Activated CD4-positive, alpha-beta T cell treated with anti-CD3 and anti-CD28 coated beads for 36 hours (primary cell): ENCODE data around the gene PRDM16. TPM values are rescaled to one million over a fixed set of nuclear protein-coding genes. Genes with fewer than 3 reads are reported as not detected.

ENCODE experiments used
- ATAC-seq: fragments of 200-7000 bp; cut with Tn5 transposase; one replicate; pipeline ENCODE4 v1.10.0; 2021; ENCODE audit warnings: mild to moderate bottlenecking, moderate library complexity
- CTCF ChIA-PET: fragments of 350-600 bp; sonication (Branson Sonifier 250); formaldehyde crosslinking; loops from one replicate; lab custom pipeline; 2021; ENCODE audit warnings: antibody characterized with exemption; lab: Charles Lee
- POLR2A ChIA-PET: fragments of 350-600 bp; sonication (Branson Sonifier 250); formaldehyde crosslinking; loops from one replicate; lab custom pipeline; 2021; ENCODE audit warnings: antibody characterized with exemption, inconsistent platforms; lab: Charles Lee
- DNase-seq: peaks from one replicate; pipeline ENCODE4 v3.0.0-alpha.2; 2020
- H3K27ac Mint-ChIP-seq: one replicate; pipeline ENCODE4 v1.8.0; 2021; ENCODE audit warnings: mixed read lengths
- H3K27me3 Mint-ChIP-seq: one replicate; pipeline ENCODE4 v1.8.0; 2021; ENCODE audit warnings: mixed read lengths
- H3K36me3 Mint-ChIP-seq: one replicate; pipeline ENCODE4 v1.8.0; 2021; ENCODE audit warnings: low read depth, mixed read lengths
- H3K4me1 Mint-ChIP-seq: one replicate; pipeline ENCODE4 v1.8.0; 2021; ENCODE audit warnings: mixed read lengths
- H3K4me3 Mint-ChIP-seq: one replicate; pipeline ENCODE4 v1.8.0; 2021; ENCODE audit warnings: mild to moderate bottlenecking, moderate library complexity, mixed read lengths
- H3K9me3 Mint-ChIP-seq: one replicate; pipeline ENCODE4 v1.8.0; 2021; ENCODE audit warnings: low read depth, mixed read lengths
- intact Hi-C, 2 experiments: fragments of 100-400 bp; cut with DNase I in 1 of 2; cut with micrococcal nuclease in 1 of 2; formaldehyde crosslinking; loops; one replicate each; pipeline versions ENCODE4 v1.14.2 to v1.15.1; 2022 to 2024; cut with DNase I, micrococcal nuclease
- total RNA-seq, 2 experiments: library from RNA; stranded (reverse); gene quantifications; one replicate each; pipeline ENCODE4 v1.2.3, GENCODE V29; 2021

Gene PRDM16
- total RNA-seq, 2 experiments from 2014 or later: 0.32 TPM; not detected in 1

GRCh38 chr1:3463408-3463863 lies 394.4 kb downstream of the PRDM16 start:
- H3K4me3 Mint-ChIP-seq: no peak overlapping the region
- H3K9me3 Mint-ChIP-seq: no peaks in the 10 kb centered on the region
- ChIA-PET POLR2A (no interaction called here), CTCF (interaction anchor here (1.3 kb wide), 1 partner anchor 10 kb away, joined by 4 read pairs; no protein-coding TSS in a partner anchor)
- DNase-seq (peak; percentile 3), ATAC-seq (no peak)
- no peaks in the 10 kb centered on the region for H3K36me3 Mint-ChIP-seq
- no peak overlapping the region for H3K27ac Mint-ChIP-seq
- intact Hi-C loops: no loop called here
- H3K4me1 Mint-ChIP-seq: no peaks in the 10 kb centered on the region
- H3K27me3 Mint-ChIP-seq: no peaks in the 10 kb centered on the region

GRCh38 chr1:3463891-3464648 lies 395.1 kb downstream of the PRDM16 start:
- H3K9me3 Mint-ChIP-seq: no peaks in the 10 kb centered on the region
- DNase-seq: peak; percentile 3
- no peak overlapping the region for H3K4me3 Mint-ChIP-seq
- no peaks in the 10 kb centered on the region for H3K36me3 Mint-ChIP-seq
- H3K4me1 Mint-ChIP-seq: no peaks in the 10 kb centered on the region
- no peak for ATAC-seq
- CTCF ChIA-PET: interaction anchor here (1.3 kb wide), 1 partner anchor 11 kb away, joined by 4 read pairs; no protein-coding TSS in a partner anchor
- intact Hi-C loops: no loop called here
- no peaks in the 10 kb centered on the region for H3K27me3 Mint-ChIP-seq
- H3K27ac Mint-ChIP-seq: no peak overlapping the region
- POLR2A ChIA-PET: no interaction called here

- no peaks in the 10 kb centered on the region for H3K36me3 Mint-ChIP-seq
- CTCF ChIA-PET: no interaction called here
Measured at GRCh38 chr1:3464649-3465025, 395.6 kb downstream of the PRDM16 start.

GRCh38 chr1:3465091-3465934 lies 396.3 kb downstream of the PRDM16 start:
- no peaks in the 10 kb centered on the region for H3K36me3 Mint-ChIP-seq
- no peaks in the 10 kb centered on the region for H3K9me3 Mint-ChIP-seq
- intact Hi-C loops: no loop called here
- DNase-seq (peak; percentile 2), ATAC-seq (no peak)
- ChIA-PET CTCF (no interaction called here), POLR2A (no interaction called here)
- H3K27ac Mint-ChIP-seq: no peak overlapping the region
- no peaks in the 10 kb centered on the region for H3K27me3 Mint-ChIP-seq
- no peak overlapping the region for H3K4me3 Mint-ChIP-seq
- H3K4me1 Mint-ChIP-seq: no peaks in the 10 kb centered on the region

More at GRCh38 chr1:3464649-3465025, 395.6 kb downstream of the PRDM16 start:
- Mint-ChIP-seq H3K27me3 (no peaks in the 10 kb centered on the region), H3K9me3 (no peaks in the 10 kb centered on the region), H3K4me3 (no peak overlapping the region), H3K27ac (no peak overlapping the region), H3K4me1 (no peaks in the 10 kb centered on the region)
- no peak for ATAC-seq
- POLR2A ChIA-PET: no interaction called here
- intact Hi-C loops: no loop called here
- peak; percentile 2 for DNase-seq

- H3K27me3 Mint-ChIP-seq: no peaks in the 10 kb centered on the region
- H3K27ac Mint-ChIP-seq: no peak overlapping the region
- CTCF ChIA-PET: interaction anchor here (1.2 kb wide), 1 partner anchor 13 kb away, joined by 3 read pairs; no protein-coding TSS in a partner anchor
Measured at GRCh38 chr1:3465935-3466321, 396.9 kb downstream of the PRDM16 start.

GRCh38 chr1:3466366-3467075 lies 397.5 kb downstream of the PRDM16 start:
- Mint-ChIP-seq H3K9me3 (no peaks in the 10 kb centered on the region), H3K27ac (no peak overlapping the region), H3K4me1 (no peaks in the 10 kb centered on the region), H3K27me3 (no peaks in the 10 kb centered on the region), H3K36me3 (no peaks in the 10 kb centered on the region), H3K4me3 (no peak overlapping the region)
- CTCF ChIA-PET: interaction anchor here (0.6 to 1.2 kb wide), 2 partner anchors 13 to 1373 kb away, joined by 3 read pairs; no protein-coding TSS in a partner anchor
- no peak for ATAC-seq
- DNase-seq: peak; percentile 2
- intact Hi-C loops: no loop called here
- POLR2A ChIA-PET: no interaction called here

More at GRCh38 chr1:3465935-3466321, 396.9 kb downstream of the PRDM16 start:
- H3K36me3 Mint-ChIP-seq: no peaks in the 10 kb centered on the region
- intact Hi-C loops: no loop called here
- no peaks in the 10 kb centered on the region for H3K9me3 Mint-ChIP-seq
- H3K4me1 Mint-ChIP-seq: no peaks in the 10 kb centered on the region
- H3K4me3 Mint-ChIP-seq: no peak overlapping the region
- no peak for ATAC-seq
- peak; percentile 3 for DNase-seq
- POLR2A ChIA-PET: no interaction called here

- DNase-seq: peak; percentile 2
- ChIA-PET CTCF (interaction anchor here (0.6 to 1.2 kb wide), 2 partner anchors 14 to 1374 kb away, joined by 3 read pairs; no protein-coding TSS in a partner anchor), POLR2A (no interaction called here)
- H3K36me3 Mint-ChIP-seq: no peaks in the 10 kb centered on the region
- H3K27me3 Mint-ChIP-seq: no peaks in the 10 kb centered on the region
- no peak overlapping the region for H3K4me3 Mint-ChIP-seq
- no peaks in the 10 kb centered on the region for H3K4me1 Mint-ChIP-seq
- no peak overlapping the region for H3K27ac Mint-ChIP-seq
- H3K9me3 Mint-ChIP-seq: no peaks in the 10 kb centered on the region
- ATAC-seq: no peak
- intact Hi-C loops: no loop called here
Measured at GRCh38 chr1:3467096-3468036, 398.4 kb downstream of the PRDM16 start.

GRCh38 chr1:3468236-3469103 lies 399.5 kb downstream of the PRDM16 start:
- ChIA-PET CTCF (no interaction called here), POLR2A (no interaction called here)
- ATAC-seq (no peak), DNase-seq (peak; percentile 5)
- no peaks in the 10 kb centered on the region for H3K9me3 Mint-ChIP-seq
- H3K27me3 Mint-ChIP-seq: no peaks in the 10 kb centered on the region
- H3K4me1 Mint-ChIP-seq: no peaks in the 10 kb centered on the region
- intact Hi-C loops: no loop called here
- no peaks in the 10 kb centered on the region for H3K36me3 Mint-ChIP-seq
- H3K27ac Mint-ChIP-seq: no peak overlapping the region
- H3K4me3 Mint-ChIP-seq: no peak overlapping the region

GRCh38 chr1:3469104-3469848 lies 400.3 kb downstream of the PRDM16 start:
- H3K27ac Mint-ChIP-seq: no peak overlapping the region
- intact Hi-C loops: no loop called here
- no peak overlapping the region for H3K4me3 Mint-ChIP-seq
- ChIA-PET POLR2A (no interaction called here), CTCF (no interaction called here)
- DNase-seq: no peak
- H3K4me1 Mint-ChIP-seq: no peaks in the 10 kb centered on the region
- H3K9me3 Mint-ChIP-seq: no peaks in the 10 kb centered on the region
- H3K27me3 Mint-ChIP-seq: no peaks in the 10 kb centered on the region
- H3K36me3 Mint-ChIP-seq: no peaks in the 10 kb centered on the region
- ATAC-seq: no peak
